Measurements from ENCODE around the gene ILK. TPM values are rescaled to one million over a fixed set of nuclear protein-coding genes. Genes with fewer than 3 reads are reported as not detected.

Gene ILK
- total RNA-seq (2022; extraction: Qiagen RNA extraction) = 114 to 121 TPM (median 118 TPM) in 5 replicates

DNA sequence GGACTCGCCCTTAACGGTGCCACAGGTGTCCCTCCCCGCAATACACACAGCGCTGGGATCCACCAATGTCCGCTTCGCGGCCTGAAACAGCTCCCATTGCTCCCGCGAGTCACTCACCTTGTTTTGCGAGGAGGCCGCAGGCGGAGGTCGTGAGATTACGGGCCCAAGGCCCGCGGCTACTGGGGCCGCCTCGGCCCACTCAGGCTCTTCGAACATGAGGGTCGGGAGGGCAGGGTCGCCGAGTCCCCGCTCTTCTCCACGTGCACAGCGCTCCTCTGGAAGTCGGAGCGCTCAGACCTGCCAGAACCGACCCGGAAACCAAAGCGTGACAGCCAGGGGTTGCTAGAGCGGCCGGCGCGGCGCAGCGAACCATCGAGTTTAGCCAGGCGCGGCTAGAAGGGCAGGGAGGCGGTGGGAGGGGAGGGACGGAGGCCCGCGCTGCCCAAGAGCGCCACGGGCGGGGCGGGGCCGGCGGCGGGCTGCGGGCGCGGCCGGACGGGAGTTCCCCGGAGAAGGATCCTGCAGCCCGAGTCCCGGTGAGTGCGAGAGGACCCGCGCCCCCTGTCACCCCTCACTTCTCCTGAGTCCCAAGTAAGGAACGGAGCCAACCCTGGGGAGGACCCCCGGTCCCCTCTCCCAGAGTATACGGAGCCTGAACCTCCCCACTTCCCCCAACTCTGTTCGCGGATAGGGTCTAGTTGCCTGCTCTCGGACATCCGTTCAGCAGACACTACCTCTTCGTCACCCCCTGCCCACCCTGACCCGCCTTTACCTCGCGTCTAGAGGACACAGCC, at the start of gene ILK, which contains the start of gene RRP8:
Gene ILK, plus strand, starts transcription at position 488 of the 794 bp plus-strand sequence. CDS start 498 bp downstream, outside the sequence.
Gene RRP8, minus strand, starts transcription at position 330 of the 794 bp plus-strand sequence. Its CDS starts 114 bp downstream, at position 216.

DNA sequence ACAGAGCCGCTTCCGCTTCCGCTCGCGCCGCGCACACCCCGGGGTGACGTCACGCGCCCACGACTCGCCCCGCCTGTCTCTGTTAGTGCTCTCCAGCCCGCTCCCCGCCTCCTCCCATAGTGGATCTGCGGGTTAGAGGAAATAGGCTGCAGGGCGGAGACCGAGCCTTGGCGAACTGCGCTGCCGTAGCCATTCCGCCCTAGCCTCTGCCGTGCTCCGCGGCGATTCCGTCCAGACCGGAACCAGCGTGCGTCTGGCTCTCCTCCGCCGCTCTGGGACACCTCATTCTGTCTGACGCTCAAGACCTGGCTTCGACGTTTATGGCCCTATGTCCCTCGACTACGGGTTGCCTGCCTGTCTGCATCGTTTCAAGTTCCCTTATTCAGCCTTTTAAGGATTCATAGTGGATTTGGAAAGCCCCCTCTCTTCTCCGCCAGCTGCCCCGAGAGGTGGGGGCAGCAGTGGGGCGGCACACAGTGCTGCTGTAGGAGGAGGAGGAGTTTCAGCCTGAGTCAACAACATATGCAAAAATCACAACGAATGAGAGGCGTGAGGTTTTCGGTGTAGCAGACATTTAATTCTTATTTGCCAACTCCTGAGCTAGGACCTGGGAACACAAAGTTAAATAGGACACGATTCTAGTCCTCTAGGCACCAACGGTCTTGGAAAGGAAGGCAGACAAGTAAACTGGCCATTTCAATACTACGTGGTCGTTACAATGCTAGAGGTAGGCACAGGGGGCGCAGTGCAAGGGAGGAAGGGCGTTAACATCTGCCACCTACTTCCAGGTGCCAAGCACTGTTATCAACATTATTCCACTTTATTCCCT, 8.9 kb downstream of the ILK start, which contains the start of gene TAF10:
Gene TAF10, minus strand, starts transcription at position 4 of the 829 bp plus-strand sequence. CDS start 27 bp downstream, outside the sequence.

DNA sequence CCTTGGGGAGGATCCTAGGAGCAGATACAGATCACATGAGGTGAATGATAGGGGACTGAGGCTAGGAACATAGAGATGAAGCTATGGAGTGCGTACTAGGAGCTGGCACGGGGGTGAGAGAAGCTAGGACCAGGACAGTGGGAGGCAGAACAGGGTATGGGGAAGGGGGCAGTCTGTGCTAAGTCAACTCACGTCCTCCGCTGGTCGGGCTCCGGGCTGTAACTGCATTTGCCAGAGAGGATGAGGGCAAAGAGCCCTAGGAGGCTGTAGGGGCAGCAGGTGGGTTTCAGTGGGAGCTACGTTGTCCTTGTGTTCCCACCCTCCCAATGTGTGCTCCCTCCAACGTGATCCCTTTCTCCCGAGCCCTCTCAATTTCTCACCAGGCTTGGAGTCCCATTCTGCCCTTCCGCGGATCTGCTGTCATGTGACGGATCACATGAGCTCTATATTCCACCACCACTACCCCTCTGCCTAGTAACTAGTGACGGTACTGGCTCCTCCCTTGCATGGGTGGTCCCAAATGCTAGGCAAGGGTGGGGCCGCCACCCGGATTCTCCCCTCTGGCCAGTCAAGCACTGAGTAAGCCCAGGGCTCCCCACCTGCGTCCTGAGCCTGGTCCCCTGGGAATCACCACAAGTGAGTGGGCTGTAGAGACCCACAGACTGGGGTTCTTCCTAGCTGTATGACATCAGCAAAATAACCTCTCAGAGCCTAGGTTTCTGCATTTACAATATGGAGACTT, 15.6 kb downstream of the ILK start, which contains the start of gene TPP1:
Gene TPP1, minus strand, starts transcription at position 419 of the 742 bp plus-strand sequence. Its CDS starts 22 bp downstream, at position 397.

DNA sequence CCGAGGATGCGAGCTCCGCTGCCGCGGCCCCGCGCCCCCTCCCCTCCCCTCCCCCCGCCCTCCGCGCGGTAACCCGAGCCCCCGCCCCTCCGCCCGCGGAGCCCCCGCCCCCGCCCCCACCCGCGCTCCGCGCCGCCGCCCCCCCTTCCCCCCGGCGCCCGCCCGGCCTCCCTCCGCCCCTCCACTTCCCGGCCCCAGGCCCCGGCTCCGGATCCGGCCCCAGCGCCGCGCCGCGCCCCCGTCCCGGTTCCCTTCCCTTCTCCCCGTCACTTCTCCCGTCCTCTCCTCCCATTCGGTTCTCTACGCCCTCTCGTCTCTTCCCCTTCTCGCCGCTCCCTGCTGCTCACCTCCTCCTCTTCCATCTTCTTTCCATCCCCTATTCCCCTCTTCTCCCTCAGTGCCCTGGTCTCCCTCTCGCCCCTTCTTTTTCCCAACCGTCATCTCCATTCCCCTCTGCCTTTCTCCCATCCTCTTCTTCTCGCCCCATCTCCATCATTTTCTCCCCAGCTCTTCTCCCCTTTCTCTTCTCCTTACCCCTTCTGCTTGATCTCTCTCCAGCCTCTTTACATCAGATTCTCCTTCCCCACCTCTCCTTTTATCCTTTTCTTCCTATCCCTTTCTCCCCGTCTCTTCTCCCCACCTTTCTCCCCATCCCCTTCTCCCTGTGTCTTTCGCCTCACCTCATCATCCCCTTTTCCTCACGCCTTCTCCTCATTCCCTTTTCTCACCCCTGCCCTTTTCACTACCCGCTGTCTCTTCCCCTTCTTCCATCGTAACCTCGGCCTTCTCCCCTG, 52.4 kb downstream of the ILK start, which contains the start of gene DCHS1:
Gene DCHS1, minus strand, starts transcription at position 20 of the 794 bp plus-strand sequence. CDS start 14,196 bp downstream, outside the sequence.

Other genes starting within 250 kb of the ILK start
- gene SMPD1, start 213.3 kb upstream of the ILK start, total RNA-seq (2022; extraction: Qiagen RNA extraction) = 10.0 to 11.9 TPM (median 10.5 TPM) in 5 replicates
- gene APBB1, start 184.7 kb upstream of the ILK start, total RNA-seq (2022; extraction: Qiagen RNA extraction) = 16.5 to 20.3 TPM (median 20.1 TPM) in 5 replicates
- gene HPX, start 162.8 kb upstream of the ILK start, total RNA-seq (2022; extraction: Qiagen RNA extraction) = 0.25 to 0.84 TPM (median 0.37 TPM) in 5 replicates
- gene TRIM3, start 129.8 kb upstream of the ILK start, total RNA-seq (2022; extraction: Qiagen RNA extraction) = 14.7 to 23.1 TPM (median 21.7 TPM) in 5 replicates
- gene ARFIP2, start 122.4 kb upstream of the ILK start, total RNA-seq (2022; extraction: Qiagen RNA extraction) = 53.0 to 59.0 TPM (median 57.5 TPM) in 5 replicates
- gene TIMM10B, start 122.3 kb upstream of the ILK start, total RNA-seq (2022; extraction: Qiagen RNA extraction) = 28.6 to 37.0 TPM (median 35.3 TPM) in 5 replicates
- 1.7 to 3.5 TPM (median 3.2 TPM) in 5 replicates for gene DNHD1, start 106.5 kb upstream of the ILK start, total RNA-seq (2022; extraction: Qiagen RNA extraction)
- 25.9 to 36.6 TPM (median 32.9 TPM) in 5 replicates for gene RRP8, start 158 bp upstream of the ILK start, total RNA-seq (2022; extraction: Qiagen RNA extraction)
- 157 to 250 TPM (median 230 TPM) in 5 replicates for gene TAF10, start 8.4 kb downstream of the ILK start, total RNA-seq (2022; extraction: Qiagen RNA extraction)
- 40.5 to 48.1 TPM (median 47.4 TPM) in 5 replicates for gene TPP1, start 15.6 kb downstream of the ILK start, total RNA-seq (2022; extraction: Qiagen RNA extraction)
- 0.06 to 0.13 TPM (median 0.11 TPM) in 5 replicates for gene DCHS1, start 52.0 kb downstream of the ILK start, total RNA-seq (2022; extraction: Qiagen RNA extraction)
- gene MRPL17, start 79.6 kb downstream of the ILK start, total RNA-seq (2022; extraction: Qiagen RNA extraction) = 91.6 to 113 TPM (median 106 TPM) in 5 replicates
- gene OR2AG2, start 168.2 kb downstream of the ILK start, total RNA-seq (2022; extraction: Qiagen RNA extraction) = 0.05 TPM in 2 of 5 replicates, not detected in the others
- gene OR2AG1, start 179.2 kb downstream of the ILK start, total RNA-seq (2022; extraction: Qiagen RNA extraction) = not detected in 5 replicates
- not detected in 5 replicates for gene OR6A2, start 195.9 kb downstream of the ILK start, total RNA-seq (2022; extraction: Qiagen RNA extraction)
- not detected in 5 replicates for gene OR10A5, start 241.9 kb downstream of the ILK start, total RNA-seq (2022; extraction: Qiagen RNA extraction)